ENCODE results near the gene USP20.

GRCh38 chr9:129888293-129889121, 53.2 kb downstream of the USP20 start:
- no peak for TF ChIP-seq EP300 (IDR thresholded peaks at IDR 0.05)
- no peak for TF ChIP-seq CTCF (IDR thresholded peaks at IDR 0.05)
- TF ChIP-seq POLR2AphosphoS5 (IDR thresholded peaks at IDR 0.05) = peak; percentile 22 to 78
- TF ChIP-seq POLR2A (IDR thresholded peaks at IDR 0.05) = peak in 1 of 4 donors; percentile 59

All from upper lobe of left lung (tissue), 4 donors.